Measurements from ENCODE around the gene SDHAF4.

Gene SDHAF4

DNA sequence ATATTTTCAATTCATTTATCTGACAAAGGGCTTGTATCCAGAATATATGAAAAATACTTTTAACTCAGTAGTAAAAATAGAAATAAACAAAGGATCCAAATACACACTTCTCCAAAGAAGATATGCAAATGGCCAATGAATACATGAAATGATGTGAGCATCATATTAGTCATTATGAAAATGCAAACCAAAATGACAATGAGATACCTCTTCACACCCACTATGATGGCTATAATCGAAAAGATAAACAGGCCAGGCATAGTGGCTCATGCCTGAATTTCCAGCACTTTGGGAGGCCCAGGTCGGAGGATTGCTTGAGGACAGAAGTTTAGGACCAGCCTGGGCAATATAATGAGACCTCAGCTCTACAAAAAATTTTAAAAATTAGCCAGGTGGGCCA is 67.1 kb downstream of the SDHAF4 start:
- no peak overlapping the region for H3K4me3 ChIP-seq (ENCODE audit: control insufficient read depth, low read depth, low read length)
- no peak for DNase-seq (ENCODE audit: low read depth)
- TF ChIP-seq, protein P1, sequence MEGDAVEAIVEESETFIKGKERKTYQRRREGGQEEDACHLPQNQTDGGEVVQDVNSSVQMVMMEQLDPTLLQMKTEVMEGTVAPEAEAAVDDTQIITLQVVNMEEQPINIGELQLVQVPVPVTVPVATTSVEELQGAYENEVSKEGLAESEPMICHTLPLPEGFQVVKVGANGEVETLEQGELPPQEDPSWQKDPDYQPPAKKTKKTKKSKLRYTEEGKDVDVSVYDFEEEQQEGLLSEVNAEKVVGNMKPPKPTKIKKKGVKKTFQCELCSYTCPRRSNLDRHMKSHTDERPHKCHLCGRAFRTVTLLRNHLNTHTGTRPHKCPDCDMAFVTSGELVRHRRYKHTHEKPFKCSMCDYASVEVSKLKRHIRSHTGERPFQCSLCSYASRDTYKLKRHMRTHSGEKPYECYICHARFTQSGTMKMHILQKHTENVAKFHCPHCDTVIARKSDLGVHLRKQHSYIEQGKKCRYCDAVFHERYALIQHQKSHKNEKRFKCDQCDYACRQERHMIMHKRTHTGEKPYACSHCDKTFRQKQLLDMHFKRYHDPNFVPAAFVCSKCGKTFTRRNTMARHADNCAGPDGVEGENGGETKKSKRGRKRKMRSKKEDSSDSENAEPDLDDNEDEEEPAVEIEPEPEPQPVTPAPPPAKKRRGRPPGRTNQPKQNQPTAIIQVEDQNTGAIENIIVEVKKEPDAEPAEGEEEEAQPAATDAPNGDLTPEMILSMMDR (IDR thresholded peaks at IDR 0.05; ENCODE audit: control insufficient read depth, insufficient read depth, low read depth, low read length, missing control alignments) = no peak

DNA sequence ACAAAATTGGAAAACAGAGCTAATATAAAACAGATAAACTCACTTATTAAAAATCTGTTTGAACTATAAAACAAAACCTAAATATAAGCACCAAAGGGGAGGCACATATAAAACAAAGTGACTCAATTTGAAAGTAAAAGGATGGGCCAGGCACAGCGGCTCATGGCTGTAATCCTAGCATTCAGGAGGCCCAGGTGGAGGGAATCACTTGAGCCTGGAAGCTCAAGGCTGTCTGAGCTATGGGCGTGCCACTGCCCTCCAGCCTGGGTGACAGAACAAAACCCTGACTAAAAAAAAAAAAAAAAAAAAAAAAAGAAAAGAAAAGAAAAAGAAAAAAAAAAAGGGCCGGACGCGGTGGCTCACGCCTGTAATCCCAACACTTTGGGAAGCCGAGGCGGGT is 69.9 kb downstream of the SDHAF4 start:
- TF ChIP-seq, protein P1 (IDR thresholded peaks at IDR 0.05; ENCODE audit: control insufficient read depth, insufficient read depth, low read depth, low read length, missing control alignments) = no peak
- DNase-seq (ENCODE audit: low read depth) = no peak
- H3K4me3 ChIP-seq (ENCODE audit: control insufficient read depth, low read depth, low read length) = no peak overlapping the region

DNA sequence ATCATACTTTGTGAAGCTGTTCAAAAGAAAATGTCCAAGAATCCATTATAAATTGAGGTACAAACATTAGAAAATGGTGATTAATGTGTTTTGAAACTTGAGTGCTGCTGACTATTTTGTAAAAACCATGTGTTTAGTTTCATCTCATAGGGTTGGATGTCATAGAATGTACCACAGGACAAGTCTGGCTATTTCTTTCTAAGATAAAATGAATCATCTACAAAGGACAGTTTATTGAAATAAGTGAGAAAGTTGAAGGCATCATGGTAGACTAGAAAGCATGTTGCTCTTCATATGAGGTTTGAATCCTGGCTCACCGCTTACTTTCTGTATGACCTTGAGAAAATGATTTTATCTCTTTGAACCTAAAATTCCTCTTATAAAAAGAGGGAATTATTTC is 71.7 kb downstream of the SDHAF4 start:
- TF ChIP-seq, protein P1 (IDR thresholded peaks at IDR 0.05; ENCODE audit: control insufficient read depth, insufficient read depth, low read depth, low read length, missing control alignments) = no peak
- no peak overlapping the region for H3K4me3 ChIP-seq (ENCODE audit: control insufficient read depth, low read depth, low read length)
- no peak for DNase-seq (ENCODE audit: low read depth)

All from AG09309 (cell line).